HG02763 (cell line): ENCODE data around the gene MRPS2.

Experiments
- ATAC-seq: cut with Tn5 transposase; IDR thresholded peaks from one replicate; pipeline ENCODE4 v1.9.1; 2021; ENCODE audit warnings: mild to moderate bottlenecking, moderate library complexity; ENCODE audit not compliant: unreplicated experiment

Gene MRPS2

GRCh38 chr9:135552698-135553171 lies 52.3 kb downstream of the MRPS2 start:
- no peak for ATAC-seq
